ENCODE results near the gene RGS16. TPM values are rescaled to one million over a fixed set of nuclear protein-coding genes. Genes with fewer than 3 reads are reported as not detected.

The RGS16 gene
- total RNA-seq, 1 experiment from 2014 or later = not detected

GRCh38 chr1:182635871-182636270 lies 31.7 kb upstream of the RGS16 start:
- Histone ChIP-seq H2AFZ (no peak overlapping the region), H3K79me2 (ENCODE audit: low read depth) (no peaks in the 10 kb centered on the region), H4K20me1 (ENCODE audit: insufficient read depth) (no peaks in the 10 kb centered on the region), H3F3A (ENCODE audit: insufficient read depth, low read depth) (no peaks in the 10 kb centered on the region; the same call in 1 of the 2 replicates), H3K4me2 (no peak overlapping the region), H3K4me1 (replicated peaks; ENCODE audit: insufficient read depth) (no peaks in the 10 kb centered on the region), H3K27me3 (ENCODE audit: insufficient read depth, low read depth) (no peaks in the 10 kb centered on the region), H3K36me3 (ENCODE audit: low read depth) (no peaks in the 10 kb centered on the region), H3K9me3 (ENCODE audit: insufficient read depth, low read depth) (no peaks in the 10 kb centered on the region), H3K4me3 (no peak overlapping the region), H3K27ac (no peak overlapping the region), H3K9me2 (ENCODE audit: insufficient read depth) (no peaks in the 10 kb centered on the region)
- DNase-seq = no peak
- no TSS peak for BruUV-seq (replicated peaks)
- ChIA-PET POLR2A (ENCODE audit: unreplicated experiment) (no interaction called here), CTCF (no interaction called here)
- intact Hi-C loops (cut with micrococcal nuclease; ENCODE audit: unreplicated experiment) = no loop called here
- TF ChIP-seq CTCF (conservative IDR thresholded peaks at IDR 0.05) (no peak), EZH2 (IDR thresholded peaks at IDR 0.05; ENCODE audit: low read depth) (no peak)

GRCh38 chr1:182634306-182635072 lies 30.3 kb upstream of the RGS16 start:
- TF ChIP-seq CTCF (conservative IDR thresholded peaks at IDR 0.05) (no peak), EZH2 (IDR thresholded peaks at IDR 0.05; ENCODE audit: low read depth) (no peak)
- no TSS peak for BruUV-seq (replicated peaks)
- no peak for DNase-seq
- Histone ChIP-seq H3K9me2 (ENCODE audit: insufficient read depth) (no peaks in the 10 kb centered on the region), H3K27ac (no peak overlapping the region), H3K27me3 (ENCODE audit: insufficient read depth, low read depth) (no peaks in the 10 kb centered on the region), H2AFZ (no peak overlapping the region), H3K4me1 (replicated peaks; ENCODE audit: insufficient read depth) (no peaks in the 10 kb centered on the region), H3K4me3 (no peak overlapping the region), H3K36me3 (ENCODE audit: low read depth) (no peaks in the 10 kb centered on the region), H3F3A (ENCODE audit: insufficient read depth, low read depth) (no peaks in the 10 kb centered on the region; the same call in 1 of the 2 replicates), H3K9me3 (ENCODE audit: insufficient read depth, low read depth) (no peaks in the 10 kb centered on the region), H4K20me1 (ENCODE audit: insufficient read depth) (no peaks in the 10 kb centered on the region), H3K4me2 (no peak overlapping the region), H3K79me2 (ENCODE audit: low read depth) (no peaks in the 10 kb centered on the region)
- ChIA-PET CTCF (no interaction called here), POLR2A (ENCODE audit: unreplicated experiment) (no interaction called here)
- intact Hi-C loops (cut with micrococcal nuclease; ENCODE audit: unreplicated experiment) = no loop called here

GRCh38 chr1:182633657-182634281 lies 29.6 kb upstream of the RGS16 start:
- Histone ChIP-seq H2AFZ (no peak overlapping the region), H3K4me2 (no peak overlapping the region), H3K79me2 (ENCODE audit: low read depth) (no peaks in the 10 kb centered on the region), H3K27ac (no peak overlapping the region), H4K20me1 (ENCODE audit: insufficient read depth) (no peaks in the 10 kb centered on the region), H3K9me2 (ENCODE audit: insufficient read depth) (no peaks in the 10 kb centered on the region), H3K4me1 (replicated peaks; ENCODE audit: insufficient read depth) (no peaks in the 10 kb centered on the region), H3F3A (ENCODE audit: insufficient read depth, low read depth) (no peaks in the 10 kb centered on the region; the same call in 1 of the 2 replicates), H3K4me3 (no peak overlapping the region), H3K36me3 (ENCODE audit: low read depth) (no peaks in the 10 kb centered on the region), H3K9me3 (ENCODE audit: insufficient read depth, low read depth) (no peaks in the 10 kb centered on the region), H3K27me3 (ENCODE audit: insufficient read depth, low read depth) (no peaks in the 10 kb centered on the region)
- TF ChIP-seq CTCF (conservative IDR thresholded peaks at IDR 0.05) = no peak
- no peak for TF ChIP-seq EZH2 (IDR thresholded peaks at IDR 0.05; ENCODE audit: low read depth)
- ChIA-PET POLR2A (ENCODE audit: unreplicated experiment) (no interaction called here), CTCF (no interaction called here)
- BruUV-seq (replicated peaks) = no TSS peak
- intact Hi-C loops (cut with micrococcal nuclease; ENCODE audit: unreplicated experiment) = no loop called here
- no peak for DNase-seq
